Heart right ventricle (tissue), 16 donors: ENCODE measurements around the gene LRRTM3. TPM values are rescaled to one million over a fixed set of nuclear protein-coding genes. Genes with fewer than 3 reads are reported as not detected.

Experiments used
- ATAC-seq, 8 donors: fragments of 200-7000 bp; cut with Tn5 transposase; one replicate each; pipeline ENCODE4 v1.9.1; 2020; ENCODE audit warnings: mild to moderate bottlenecking in 8 of 8, moderate library complexity in 8 of 8, moderate number of reproducible peaks in 1 of 8
- DNase-seq, 2 donors: peaks; one replicate each; pipeline ENCODE4 v3.0.0-alpha.2; 2020
- H3K27ac ChIP-seq, 10 donors: fragments of 200-600 bp; sonication (generic) in 2 of 10; one replicate each; pipeline versions ENCODE4 v1.5.0 to v1.8.0; 2020 to 2022; ENCODE audit warnings: mild to moderate bottlenecking in 3 of 10
- H3K27me3 ChIP-seq, 7 donors: fragments of 200-600 bp; one replicate each; pipeline ENCODE4 v1.8.0; 2021 to 2022; ENCODE audit warnings: mild to moderate bottlenecking in 2 of 7
- H3K36me3 ChIP-seq, 9 donors: fragments of 200-600 bp; sonication (generic) in 1 of 9; one replicate each; pipeline versions ENCODE4 v1.5.0 to v1.8.0; 2020 to 2022; ENCODE audit warnings: mild to moderate bottlenecking in 2 of 9
- H3K4me1 ChIP-seq, 9 donors: fragments of 200-600 bp; sonication (generic) in 1 of 9; one replicate each; pipeline versions ENCODE4 v1.5.0 to v1.8.0; 2020 to 2022; ENCODE audit warnings: mild to moderate bottlenecking in 4 of 9
- H3K4me3 ChIP-seq, 10 donors: fragments of 200-600 bp; sonication (generic) in 2 of 10; one replicate each; pipeline versions ENCODE4 v1.5.0 to v1.8.0; 2020 to 2022; ENCODE audit warnings: mild to moderate bottlenecking in 7 of 10, moderate library complexity in 2 of 10
- H3K9me3 ChIP-seq, 11 donors: fragments of 200-600 bp in 10 of 11; sonication (generic) in 2 of 11; one replicate each; pipeline versions ENCODE4 v1.5.0 to v1.8.0; 2013 to 2022; ENCODE audit warnings: mild to moderate bottlenecking in 2 of 11, control low read depth in 1 of 11, moderate library complexity in 1 of 11
- WGBS, 2 donors: extraction: QIAGEN DNeasy Blood & Tissue Kit; methylation state at CpG; one replicate each; pipeline ENCODE4 v1.1.7; 2013; ENCODE audit warnings: inconsistent platforms in 1 of 2; 5-methylcytosine and 5-hydroxymethylcytosine counted together
- intact Hi-C, 10 donors: fragments of 100-400 bp; cut with DNase I; formaldehyde crosslinking; loops; one replicate each; pipeline versions ENCODE4 v1.11.1 to v1.14.2; 2022
- polyA plus RNA-seq, 2 donors: library from polyadenylated mRNA; stranded (reverse); fragments of 200-250 nt; gene quantifications; one replicate each; pipeline ENCODE4 v1.2.3, GENCODE V29; 2013
- total RNA-seq, 10 donors: library from RNA; stranded (reverse); fragmentation: NEBNext Ultra II Directional in 3 of 10; extraction: Animal tissue kit (Norgen Biotek cat#: 25700) in 3 of 10; gene quantifications; one replicate each; pipeline versions ENCODE4 v1.2.1 to v1.2.4, GENCODE V29; 2021 to 2023
- TF ChIP-seq, protein P1 (sequence below), 9 donors: fragments of 200-600 bp; sonication (generic) in 2 of 9; IDR thresholded peaks; one replicate each; pipeline versions ENCODE4 v1.5.0 to v1.8.0; 2021 to 2022; ENCODE audit warnings: antibody characterized with exemption in 9 of 9, mild to moderate bottlenecking in 5 of 9, moderate library complexity in 1 of 9
- donor health status: Arrhythmogenic right ventricular cardiomyopathy.
- donor health status: ischemic (EF 13 %, LVEDD 7.1; RV severe dilation, severe dysfunction).
- donor health status: healthy with polysubstance abuse.
- donor health status: DM: no; HTN: yes; CAD: no.
- donor health status: DM: no; HTN: no; CAD: no.
- donor health status: ischemic (EF 25% LVEDD 6.9; RV normal size, moderate dysfunction).
- donor health status: ischemic (EF 25% LVEDD 5.7; RV mildly dilated, moderate dysfunction).
- donor health status: healthy.
- donor health status: DM: yes; HTN: yes; CAD: no.
- donor health status: Ischemic cardiomyopathy.
- donor health status: ischemic (EF 35%, LVEDD 5.7; RV mildly dilated, moderate dysfunction).
- donor health status: nonischemic (EF 11% LVEDD 7.7; RV severe dilation, severe dysfunction).
- donor health status: DM: yes; HTN: yes; CAD: no.
- donor health status: PGD.
- donor health status: ischemic (EF 29% LVEDD 5.4; RV normal size, mild dysfunction).
- donor health status: nonischemic (EF 23%, LVEDD 6.1; RV moderate dilation, normal function).

The LRRTM3 gene
- total and polyA plus RNA-seq, 12 donors = not detected

DNA sequence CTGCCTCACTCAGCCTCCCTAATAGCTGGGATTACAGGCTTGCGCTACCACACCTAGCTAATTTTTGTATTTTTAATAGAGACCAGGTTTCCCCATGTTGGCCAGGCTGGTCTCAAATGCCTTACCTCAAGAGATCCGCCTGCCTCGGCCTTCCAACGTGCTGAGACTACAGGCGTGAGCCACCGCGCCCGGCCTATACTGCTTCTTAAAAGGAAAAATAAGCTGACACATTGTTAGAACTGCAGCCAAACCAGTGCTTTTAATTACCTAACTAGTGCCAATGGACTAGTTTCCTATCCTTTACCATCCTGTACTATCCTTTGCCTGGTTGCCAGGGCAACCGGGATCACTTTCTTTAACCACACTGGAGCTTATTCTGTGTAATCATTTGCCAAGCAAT lies 108.0 kb downstream of the LRRTM3 start:
- H3K36me3 ChIP-seq = no peaks in the 10 kb centered on the region
- 95 to 97% methylated on average over 9 of the region's 9 CpGs for WGBS, 2 donors
- ATAC-seq (no peak), DNase-seq (no peak)
- H3K27ac ChIP-seq = no peak overlapping the region
- no peak overlapping the region for H3K4me3 ChIP-seq
- peaks cover 0 to 4% (median 0%) of the 10 kb centered on the region in 9 donors for H3K4me1 ChIP-seq
- no peaks in the 10 kb centered on the region for H3K27me3 ChIP-seq
- TF ChIP-seq, protein P1, sequence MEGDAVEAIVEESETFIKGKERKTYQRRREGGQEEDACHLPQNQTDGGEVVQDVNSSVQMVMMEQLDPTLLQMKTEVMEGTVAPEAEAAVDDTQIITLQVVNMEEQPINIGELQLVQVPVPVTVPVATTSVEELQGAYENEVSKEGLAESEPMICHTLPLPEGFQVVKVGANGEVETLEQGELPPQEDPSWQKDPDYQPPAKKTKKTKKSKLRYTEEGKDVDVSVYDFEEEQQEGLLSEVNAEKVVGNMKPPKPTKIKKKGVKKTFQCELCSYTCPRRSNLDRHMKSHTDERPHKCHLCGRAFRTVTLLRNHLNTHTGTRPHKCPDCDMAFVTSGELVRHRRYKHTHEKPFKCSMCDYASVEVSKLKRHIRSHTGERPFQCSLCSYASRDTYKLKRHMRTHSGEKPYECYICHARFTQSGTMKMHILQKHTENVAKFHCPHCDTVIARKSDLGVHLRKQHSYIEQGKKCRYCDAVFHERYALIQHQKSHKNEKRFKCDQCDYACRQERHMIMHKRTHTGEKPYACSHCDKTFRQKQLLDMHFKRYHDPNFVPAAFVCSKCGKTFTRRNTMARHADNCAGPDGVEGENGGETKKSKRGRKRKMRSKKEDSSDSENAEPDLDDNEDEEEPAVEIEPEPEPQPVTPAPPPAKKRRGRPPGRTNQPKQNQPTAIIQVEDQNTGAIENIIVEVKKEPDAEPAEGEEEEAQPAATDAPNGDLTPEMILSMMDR (IDR thresholded peaks at IDR 0.05) = no peak
- H3K9me3 ChIP-seq = no peaks in the 10 kb centered on the region
- intact Hi-C loops = no loop called here

DNA sequence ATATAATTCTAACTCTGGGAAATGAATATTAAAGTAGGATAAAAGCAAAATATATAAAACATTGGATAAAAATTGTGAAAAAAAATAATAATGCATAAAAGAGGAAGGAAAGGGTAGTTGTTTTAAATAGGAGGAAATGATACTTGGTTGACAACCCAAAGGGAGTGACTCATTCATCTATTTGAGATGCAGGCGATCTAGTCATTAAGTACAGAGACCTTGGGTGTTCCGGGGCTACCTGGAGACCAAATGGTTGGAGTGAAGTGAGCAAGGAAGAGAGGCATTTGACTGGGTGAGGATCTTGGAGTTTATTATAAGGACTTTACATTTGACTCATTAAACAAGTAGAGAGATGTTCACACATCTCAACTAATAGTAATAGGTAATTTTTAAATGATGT lies 111.0 kb downstream of the LRRTM3 start:
- WGBS, 2 donors = 63 to 73% methylated on average over 2 of the region's 2 CpGs
- TF ChIP-seq, protein P1 (IDR thresholded peaks at IDR 0.05) = no peak
- DNase-seq (no peak), ATAC-seq (no peak)
- H3K36me3 ChIP-seq = no peaks in the 10 kb centered on the region
- H3K27me3 ChIP-seq = no peaks in the 10 kb centered on the region
- intact Hi-C loops = no loop called here
- no peaks in the 10 kb centered on the region for H3K4me1 ChIP-seq
- no peak overlapping the region for H3K4me3 ChIP-seq
- no peaks in the 10 kb centered on the region for H3K9me3 ChIP-seq
- H3K27ac ChIP-seq = no peak overlapping the region

DNA sequence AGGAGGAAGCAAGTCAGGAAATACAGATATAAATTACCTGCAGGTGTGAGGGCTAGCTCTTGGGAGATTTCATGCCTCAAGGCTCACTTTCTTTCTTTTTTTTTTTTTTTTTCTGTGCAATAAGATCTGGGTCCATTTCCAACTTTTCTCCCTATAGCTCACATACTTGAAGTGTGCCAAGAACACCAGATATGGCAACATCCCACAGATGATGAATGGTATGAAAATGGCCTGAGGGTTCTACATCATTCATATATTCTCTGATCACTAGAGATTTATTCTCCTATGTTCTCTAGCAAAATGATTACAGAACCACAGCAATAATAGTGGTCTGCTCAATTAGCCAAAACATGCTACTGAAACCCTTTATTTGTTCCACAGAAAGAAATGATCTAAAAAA lies 117.2 kb downstream of the LRRTM3 start:
- no peaks in the 10 kb centered on the region for H3K36me3 ChIP-seq
- H3K4me3 ChIP-seq = no peak overlapping the region
- TF ChIP-seq, protein P1 (IDR thresholded peaks at IDR 0.05) = no peak
- no peak for ATAC-seq
- H3K27ac ChIP-seq = no peak overlapping the region
- intact Hi-C loops = no loop called here
- DNase-seq = no peak
- H3K27me3 ChIP-seq = no peaks in the 10 kb centered on the region
- H3K9me3 ChIP-seq = no peaks in the 10 kb centered on the region
- H3K4me1 ChIP-seq = peaks cover 0 to 5% (median 0%) of the 10 kb centered on the region in 9 donors

DNA sequence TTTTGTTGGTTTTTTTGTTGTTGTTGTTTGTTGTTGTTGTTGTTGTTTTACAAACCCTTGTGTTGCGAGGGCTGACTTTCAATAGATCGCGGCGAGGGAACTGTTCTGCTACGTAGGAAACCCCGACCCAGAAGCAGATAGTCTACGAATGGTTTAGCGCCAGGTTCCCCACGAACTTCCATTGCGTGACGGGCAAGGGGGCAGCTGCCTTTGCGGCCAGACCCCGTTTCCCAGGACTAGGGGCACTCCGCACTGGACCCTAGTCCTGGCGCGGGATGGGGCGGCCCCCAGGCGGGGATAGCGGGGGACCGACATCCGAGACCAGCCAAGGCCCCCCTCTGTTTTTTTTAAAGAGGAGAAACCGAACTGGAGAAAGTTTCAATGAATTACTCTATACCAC lies 119.6 kb downstream of the LRRTM3 start:
- no peak for DNase-seq
- H3K27me3 ChIP-seq = no peaks in the 10 kb centered on the region
- no peak for ATAC-seq
- peaks cover 0 to 5% (median 0%) of the 10 kb centered on the region in 9 donors for H3K4me1 ChIP-seq
- intact Hi-C loops = no loop called here
- H3K9me3 ChIP-seq = no peaks in the 10 kb centered on the region
- WGBS, 2 donors = 93 to 95% methylated on average over 22 of the region's 22 CpGs
- no peak overlapping the region for H3K27ac ChIP-seq
- H3K36me3 ChIP-seq = no peaks in the 10 kb centered on the region
- TF ChIP-seq, protein P1 (IDR thresholded peaks at IDR 0.05) = no peak
- H3K4me3 ChIP-seq = no peak overlapping the region

DNA sequence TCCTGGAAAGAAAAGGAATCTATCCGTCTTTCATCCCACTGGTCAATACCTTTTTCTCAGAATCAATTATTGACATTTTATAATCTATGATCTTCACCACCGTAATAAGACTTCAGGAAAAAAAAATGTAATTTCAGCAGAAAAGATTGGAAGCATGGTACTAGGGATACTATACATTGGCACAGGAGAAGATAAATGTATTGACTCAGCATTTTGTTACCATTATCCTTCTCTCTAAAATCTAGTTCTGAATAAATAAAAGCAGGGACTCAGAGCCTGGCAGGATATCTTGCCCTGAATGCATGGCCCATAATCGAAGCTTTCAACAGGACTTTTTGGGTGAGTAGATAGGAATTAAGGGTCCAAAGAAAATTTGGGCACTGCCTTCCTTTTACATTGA lies 120.7 kb downstream of the LRRTM3 start:
- H3K27ac ChIP-seq = no peak overlapping the region
- H3K36me3 ChIP-seq = no peaks in the 10 kb centered on the region
- peaks cover 0 to 5% (median 0%) of the 10 kb centered on the region in 9 donors for H3K4me1 ChIP-seq
- DNase-seq = no peak
- WGBS, 2 donors = 84 to 90% methylated on average over 3 of the region's 3 CpGs
- ATAC-seq = no peak
- H3K4me3 ChIP-seq = no peak overlapping the region
- intact Hi-C loops = no loop called here
- TF ChIP-seq, protein P1 (IDR thresholded peaks at IDR 0.05) = no peak
- H3K9me3 ChIP-seq = no peaks in the 10 kb centered on the region
- no peaks in the 10 kb centered on the region for H3K27me3 ChIP-seq
